GM21526 (cell line): ENCODE data around the gene DISP3.

Experiments
- ATAC-seq: cut with Tn5 transposase; IDR thresholded peaks from one replicate; pipeline ENCODE4 v1.9.1; 2021; ENCODE audit warnings: moderate library complexity; ENCODE audit not compliant: unreplicated experiment, low FRiP score

Gene DISP3

GRCh38 chr1:11483581-11484320 lies 4.8 kb downstream of the DISP3 start:
- no peak for ATAC-seq

- ATAC-seq: no peak
Observed at GRCh38 chr1:11484321-11484655, 5.3 kb downstream of the DISP3 start.

GRCh38 chr1:11485191-11485590 lies 6.2 kb downstream of the DISP3 start:
- ATAC-seq: no peak

- no peak for ATAC-seq
Observed at GRCh38 chr1:11486231-11487009, 7.5 kb downstream of the DISP3 start.

- ATAC-seq: no peak
Observed at GRCh38 chr1:11487196-11487751, 8.3 kb downstream of the DISP3 start.

GRCh38 chr1:11488201-11488770 lies 9.3 kb downstream of the DISP3 start:
- no peak for ATAC-seq

- ATAC-seq: no peak
Observed at GRCh38 chr1:11488966-11489625, 10.1 kb downstream of the DISP3 start.

GRCh38 chr1:11492235-11492634 lies 13.3 kb downstream of the DISP3 start:
- no peak for ATAC-seq

- no peak for ATAC-seq
Observed at GRCh38 chr1:11493972-11494655, 15.2 kb downstream of the DISP3 start.

GRCh38 chr1:11494771-11495170 lies 15.8 kb downstream of the DISP3 start:
- ATAC-seq: no peak

GRCh38 chr1:11495579-11495978 lies 16.6 kb downstream of the DISP3 start:
- ATAC-seq: no peak

GRCh38 chr1:11496551-11497080 lies 17.7 kb downstream of the DISP3 start:
- no peak for ATAC-seq

- no peak for ATAC-seq
Observed at GRCh38 chr1:11498956-11499594, 20.1 kb downstream of the DISP3 start.

GRCh38 chr1:11499601-11500331 lies 20.8 kb downstream of the DISP3 start:
- ATAC-seq: no peak

GRCh38 chr1:11500881-11501280 lies 21.9 kb downstream of the DISP3 start:
- no peak for ATAC-seq

GRCh38 chr1:11501491-11501897 lies 22.5 kb downstream of the DISP3 start:
- no peak for ATAC-seq

- no peak for ATAC-seq
Observed at GRCh38 chr1:11501906-11502485, 23.0 kb downstream of the DISP3 start.

- no peak for ATAC-seq
Observed at GRCh38 chr1:11502516-11502915, 23.6 kb downstream of the DISP3 start.

- no peak for ATAC-seq
Observed at GRCh38 chr1:11504599-11504998, 25.6 kb downstream of the DISP3 start.
